ENCODE results near the gene RUNDC3A. TPM values are rescaled to one million over a fixed set of nuclear protein-coding genes. Genes with fewer than 3 reads are reported as not detected.

RUNDC3A gene
- total RNA-seq, 5 donors from 2014 or later (not counting 1 experiment from before 2014, with no cell fraction given), result 0.38 to 0.65 (median 0.41) TPM; not detected in 2

- Mint-ChIP-seq H3K27me3 (peaks cover 0 to 3% of the 10 kb centered on the region in 2 donors), H3K9me3 (no peaks in the 10 kb centered on the region), H3K36me3 (no peaks in the 10 kb centered on the region), H3K4me1 (no peaks in the 10 kb centered on the region), H3K27ac (no peak overlapping the region), H3K4me3 (no peak overlapping the region)
- WGBS (ENCODE audit: insufficient coverage), result 100% methylated on average over 1 of the region's 5 CpGs
- POLR2A ChIA-PET, result no interaction called here
- ATAC-seq (replicated peaks in 1 of 4), result no peak
- no peaks in the 10 kb centered on the region for H3K4me1 ChIP-seq (ENCODE audit: control insufficient read depth in 1 of 2, extremely low read depth in 1 of 2, insufficient read depth in 2 of 2, low read length in 2 of 2)
- no peak overlapping the region for H3K27ac ChIP-seq (ENCODE audit: low read length)
- no peaks in the 10 kb centered on the region for H3K36me3 ChIP-seq (ENCODE audit: control insufficient read depth in 2 of 2, extremely low read depth in 1 of 2, insufficient read depth in 1 of 2, low read length in 1 of 2)
- no peak overlapping the region for H3K4me3 ChIP-seq (ENCODE audit: control insufficient read depth in 1 of 2, extremely low read depth in 1 of 2, low read length in 1 of 2)
- peaks cover 0 to 4% of the 10 kb centered on the region in 2 experiments for H3K27me3 ChIP-seq (replicated peaks in 1 of 2; ENCODE audit: control insufficient read depth in 2 of 2, extremely low read depth in 1 of 2, insufficient read depth in 2 of 2, low read length in 1 of 2)
- CTCF ChIA-PET, result no interaction called here
- no peak for DNase-seq
- H3K9me3 ChIP-seq, result no peaks in the 10 kb centered on the region
Measured at GRCh38 chr17:44267165-44267455, 41.3 kb upstream of the RUNDC3A start.

- H3K9me3 Mint-ChIP-seq, result no peaks in the 10 kb centered on the region
- Histone ChIP-seq H3K27ac (ENCODE audit: low read length) (no peak within 1 kb of the TSS), H3K4me1 (ENCODE audit: control insufficient read depth in 1 of 2, extremely low read depth in 1 of 2, insufficient read depth in 2 of 2, low read length in 2 of 2) (no peaks in the 10 kb centered on the region), H3K9me3 (no peaks in the 10 kb centered on the region), H3K36me3 (ENCODE audit: control insufficient read depth in 2 of 2, extremely low read depth in 1 of 2, insufficient read depth in 1 of 2, low read length in 1 of 2) (no peaks in the 10 kb centered on the region), H3K4me3 (ENCODE audit: control insufficient read depth in 1 of 2, extremely low read depth in 1 of 2, low read length in 1 of 2) (no peak within 1 kb of the TSS), H3K27me3 (replicated peaks in 1 of 2; ENCODE audit: control insufficient read depth in 2 of 2, extremely low read depth in 1 of 2, insufficient read depth in 2 of 2, low read length in 1 of 2) (peaks cover 0 to 8% of the 10 kb centered on the region in 2 experiments)
- WGBS (ENCODE audit: insufficient coverage), result 86% methylated on average over 10 of the region's 14 CpGs
- H3K27ac Mint-ChIP-seq, result no peak within 1 kb of the TSS
- DNase-seq, result no peak
- CTCF ChIA-PET, result interaction anchor here (0.6 kb wide), 2 partner anchors 97 to 212 kb away, joined by 3 read pairs; partner anchors contain the start of gene ASB16 (in 1 of the 2)
- POLR2A ChIA-PET, result no interaction called here
- peaks cover 3 to 5% of the 10 kb centered on the region in 2 donors for H3K27me3 Mint-ChIP-seq
- H3K4me1 Mint-ChIP-seq, result no peaks in the 10 kb centered on the region
- H3K4me3 Mint-ChIP-seq, result no peak within 1 kb of the TSS
- no peak for ATAC-seq (replicated peaks in 1 of 4)
- no peaks in the 10 kb centered on the region for H3K36me3 Mint-ChIP-seq
Measured at GRCh38 chr17:44267818-44268490, 40.4 kb upstream of the RUNDC3A start, which contains the start of gene SLC4A1. TSS of gene SLC4A1 (minus strand) at chr17:44268135. CDS start at chr17:44262866, 5,269 bp downstream.

- H3K36me3 Mint-ChIP-seq, result no peaks in the 10 kb centered on the region
- ATAC-seq (replicated peaks in 1 of 4) (no peak), DNase-seq (no peak)
- peaks cover 3 to 6% of the 10 kb centered on the region in 2 donors for H3K27me3 Mint-ChIP-seq
- peaks cover 0 to 10% of the 10 kb centered on the region in 2 experiments for H3K27me3 ChIP-seq (replicated peaks in 1 of 2; ENCODE audit: control insufficient read depth in 2 of 2, extremely low read depth in 1 of 2, insufficient read depth in 2 of 2, low read length in 1 of 2)
- 62% methylated on average over 5 of the region's 11 CpGs for WGBS (ENCODE audit: insufficient coverage)
- H3K4me3 ChIP-seq (ENCODE audit: control insufficient read depth in 1 of 2, extremely low read depth in 1 of 2, low read length in 1 of 2), result no peak overlapping the region
- no peak overlapping the region for H3K27ac ChIP-seq (ENCODE audit: low read length)
- no peaks in the 10 kb centered on the region for H3K9me3 ChIP-seq
- H3K36me3 ChIP-seq (ENCODE audit: control insufficient read depth in 2 of 2, extremely low read depth in 1 of 2, insufficient read depth in 1 of 2, low read length in 1 of 2), result no peaks in the 10 kb centered on the region
- POLR2A ChIA-PET, result no interaction called here
- H3K4me3 Mint-ChIP-seq, result no peak overlapping the region
- no peaks in the 10 kb centered on the region for H3K4me1 ChIP-seq (ENCODE audit: control insufficient read depth in 1 of 2, extremely low read depth in 1 of 2, insufficient read depth in 2 of 2, low read length in 2 of 2)
- CTCF ChIA-PET, result interaction anchor here in 1 of 2 donors (0.6 kb wide), 1 partner anchor 98 kb away, joined by 3 read pairs; the partner anchor contains the start of gene ASB16
- no peaks in the 10 kb centered on the region for H3K9me3 Mint-ChIP-seq
- no peak overlapping the region for H3K27ac Mint-ChIP-seq
- no peaks in the 10 kb centered on the region for H3K4me1 Mint-ChIP-seq
Measured at GRCh38 chr17:44268709-44269534, 39.5 kb upstream of the RUNDC3A start.

- ATAC-seq (replicated peaks in 1 of 4) (no peak), DNase-seq (no peak)
- Mint-ChIP-seq H3K36me3 (no peaks in the 10 kb centered on the region), H3K4me3 (no peak overlapping the region), H3K27me3 (peaks cover 3 to 9% of the 10 kb centered on the region in 2 donors), H3K9me3 (no peaks in the 10 kb centered on the region), H3K27ac (no peak overlapping the region), H3K4me1 (no peaks in the 10 kb centered on the region)
- H3K4me1 ChIP-seq (ENCODE audit: control insufficient read depth in 1 of 2, extremely low read depth in 1 of 2, insufficient read depth in 2 of 2, low read length in 2 of 2), result no peaks in the 10 kb centered on the region
- ChIA-PET CTCF (no interaction called here), POLR2A (no interaction called here)
- H3K9me3 ChIP-seq, result no peaks in the 10 kb centered on the region
- no peaks in the 10 kb centered on the region for H3K36me3 ChIP-seq (ENCODE audit: control insufficient read depth in 2 of 2, extremely low read depth in 1 of 2, insufficient read depth in 1 of 2, low read length in 1 of 2)
- no peak overlapping the region for H3K4me3 ChIP-seq (ENCODE audit: control insufficient read depth in 1 of 2, extremely low read depth in 1 of 2, low read length in 1 of 2)
- H3K27ac ChIP-seq (ENCODE audit: low read length), result no peak overlapping the region
- WGBS (ENCODE audit: insufficient coverage), result 80% methylated on average over 5 of the region's 7 CpGs
- H3K27me3 ChIP-seq (replicated peaks in 1 of 2; ENCODE audit: control insufficient read depth in 2 of 2, extremely low read depth in 1 of 2, insufficient read depth in 2 of 2, low read length in 1 of 2), result peaks cover 0 to 10% of the 10 kb centered on the region in 2 experiments
Measured at GRCh38 chr17:44269535-44270240, 38.7 kb upstream of the RUNDC3A start.

GRCh38 chr17:44272321-44272951 is 36.0 kb upstream of the RUNDC3A start:
- no peaks in the 10 kb centered on the region for H3K4me1 Mint-ChIP-seq

GRCh38 chr17:44272954-44273353 is 35.4 kb upstream of the RUNDC3A start:
- H3K27ac ChIP-seq (ENCODE audit: low read length), result no peak overlapping the region
- peaks cover 0 to 14% of the 10 kb centered on the region in 2 experiments for H3K27me3 ChIP-seq (replicated peaks in 1 of 2; ENCODE audit: control insufficient read depth in 2 of 2, extremely low read depth in 1 of 2, insufficient read depth in 2 of 2, low read length in 1 of 2)
- ATAC-seq (replicated peaks in 1 of 4) (no peak), DNase-seq (no peak)
- no peak overlapping the region for H3K4me3 ChIP-seq (ENCODE audit: control insufficient read depth in 1 of 2, extremely low read depth in 1 of 2, low read length in 1 of 2)
- CTCF ChIA-PET, result no interaction called here
- Mint-ChIP-seq H3K27me3 (peaks cover 7 to 9% of the 10 kb centered on the region in 2 donors), H3K27ac (no peak overlapping the region), H3K36me3 (no peaks in the 10 kb centered on the region), H3K9me3 (no peaks in the 10 kb centered on the region), H3K4me3 (no peak overlapping the region), H3K4me1 (no peaks in the 10 kb centered on the region)
- no peaks in the 10 kb centered on the region for H3K9me3 ChIP-seq
- POLR2A ChIA-PET, result no interaction called here
- no peaks in the 10 kb centered on the region for H3K36me3 ChIP-seq (ENCODE audit: control insufficient read depth in 2 of 2, extremely low read depth in 1 of 2, insufficient read depth in 1 of 2, low read length in 1 of 2)
- no peaks in the 10 kb centered on the region for H3K4me1 ChIP-seq (ENCODE audit: control insufficient read depth in 1 of 2, extremely low read depth in 1 of 2, insufficient read depth in 2 of 2, low read length in 2 of 2)
- WGBS (ENCODE audit: insufficient coverage), result 100% methylated on average over 1 of the region's 6 CpGs

More at GRCh38 chr17:44272321-44272951, 36.0 kb upstream of the RUNDC3A start:
- Mint-ChIP-seq H3K27me3 (peaks cover 7 to 9% of the 10 kb centered on the region in 2 donors), H3K27ac (no peak overlapping the region), H3K4me3 (no peak overlapping the region), H3K9me3 (no peaks in the 10 kb centered on the region), H3K36me3 (no peaks in the 10 kb centered on the region)
- Histone ChIP-seq H3K27me3 (replicated peaks in 1 of 2; ENCODE audit: control insufficient read depth in 2 of 2, extremely low read depth in 1 of 2, insufficient read depth in 2 of 2, low read length in 1 of 2) (peaks cover 0 to 14% of the 10 kb centered on the region in 2 experiments), H3K27ac (ENCODE audit: low read length) (no peak overlapping the region), H3K4me3 (ENCODE audit: control insufficient read depth in 1 of 2, extremely low read depth in 1 of 2, low read length in 1 of 2) (no peak overlapping the region), H3K4me1 (ENCODE audit: control insufficient read depth in 1 of 2, extremely low read depth in 1 of 2, insufficient read depth in 2 of 2, low read length in 2 of 2) (no peaks in the 10 kb centered on the region), H3K9me3 (no peaks in the 10 kb centered on the region), H3K36me3 (ENCODE audit: control insufficient read depth in 2 of 2, extremely low read depth in 1 of 2, insufficient read depth in 1 of 2, low read length in 1 of 2) (no peaks in the 10 kb centered on the region)
- ChIA-PET CTCF (interaction anchor here in 1 of 2 donors (0.6 kb wide), 1 partner anchor 21 kb away, joined by 3 read pairs; no protein-coding TSS in a partner anchor), POLR2A (no interaction called here)
- ATAC-seq (replicated peaks in 1 of 4) (no peak), DNase-seq (no peak)
- 83% methylated on average over 10 of the region's 13 CpGs for WGBS (ENCODE audit: insufficient coverage)

Measured in T-cell (primary cell).